HG03565 (cell line): ENCODE results near the gene SS18L1.
"Not testable (repeated sequence)": the region's sequence is repeated elsewhere in the genome, so short reads cannot be mapped to it uniquely, and the experiment has no call there.

Experiments
- ATAC-seq: cut with Tn5 transposase; IDR thresholded peaks from one replicate; pipeline ENCODE4 v1.9.1; 2021; ENCODE audit warnings: mild to moderate bottlenecking, moderate library complexity; ENCODE audit not compliant: unreplicated experiment

Gene SS18L1

GRCh38 chr20:62143081-62143956 is at the start of gene SS18L1, which contains the start of gene PSMA7:
Gene SS18L1, plus strand, starts transcription at chr20:62143769. Its CDS starts 52 bp downstream, at chr20:62143821.
Gene PSMA7, minus strand, starts transcription at chr20:62143394. Its CDS starts 91 bp downstream, at chr20:62143303.
- ATAC-seq, result peak; percentile 63

DNA sequence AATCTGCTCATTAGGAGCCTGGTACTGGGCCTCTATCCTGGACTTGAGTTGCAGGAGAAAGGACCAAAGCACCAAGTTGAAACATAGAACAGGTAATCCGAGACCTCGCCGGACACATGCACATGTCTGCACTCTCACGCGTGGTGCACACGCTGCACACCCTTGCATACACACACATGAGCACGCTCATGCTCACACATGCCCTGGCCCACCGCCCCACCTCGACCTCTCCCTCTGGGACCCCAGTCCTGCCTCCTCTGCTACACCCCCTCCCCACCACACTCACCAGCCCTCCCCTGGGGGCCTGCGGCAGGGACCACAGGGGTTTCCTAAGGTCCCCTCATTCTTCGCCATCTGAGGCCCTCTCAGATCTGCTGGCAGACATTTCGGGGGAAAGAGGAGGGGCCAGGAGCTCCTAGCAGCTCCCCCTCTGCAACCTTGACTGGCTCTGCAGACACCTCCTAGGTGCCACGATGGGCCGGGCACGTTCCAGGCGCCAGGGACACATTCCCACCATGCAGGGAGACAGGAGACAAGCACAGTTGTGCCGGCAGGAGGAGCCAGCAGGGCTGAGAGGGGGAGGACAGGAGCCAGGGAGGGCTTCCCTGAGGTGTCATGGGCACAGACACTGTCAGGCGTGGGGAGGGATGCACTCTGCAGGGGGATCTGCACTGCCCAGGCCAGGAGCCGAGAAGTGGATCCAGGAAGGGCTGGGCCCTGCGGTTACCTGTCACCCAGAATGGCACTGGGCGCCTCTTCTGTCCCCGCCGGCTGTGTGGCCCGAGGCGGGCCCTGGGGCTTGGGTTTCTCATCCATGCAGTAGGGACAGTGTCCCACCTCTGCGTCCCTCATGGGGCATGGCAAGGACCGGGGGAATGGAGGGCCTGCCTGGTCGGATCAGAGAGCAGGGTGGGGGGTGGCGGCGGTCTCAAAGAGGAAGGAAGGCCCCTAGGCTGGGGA is 46.9 kb upstream of the SS18L1 start:
- ATAC-seq, result no peak

- ATAC-seq, result no peak
Measured at GRCh38 chr20:62097881-62098407, 45.6 kb upstream of the SS18L1 start.

DNA sequence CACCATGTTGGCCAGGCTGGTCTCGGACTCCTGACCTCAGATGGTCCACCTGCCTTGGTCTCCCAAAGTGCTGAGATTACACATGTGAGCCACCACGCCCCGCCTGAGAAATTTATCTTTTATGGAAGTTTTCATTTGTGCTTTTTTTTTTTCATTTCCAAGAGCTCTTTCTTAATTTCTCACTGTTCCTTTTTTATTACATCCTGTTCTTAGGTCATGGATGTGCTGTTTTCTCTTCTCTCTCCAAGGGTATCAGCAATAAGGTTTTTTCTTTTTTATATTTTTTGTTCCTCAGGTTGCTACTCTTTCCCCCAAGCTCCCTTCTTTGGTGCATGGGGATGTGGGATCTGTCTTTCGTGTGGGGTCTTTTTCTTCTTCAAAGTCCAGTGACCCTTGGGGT is 42.5 kb upstream of the SS18L1 start:
- ATAC-seq, result no peak

- ATAC-seq, result no peak
Measured at GRCh38 chr20:62103508-62104233, 39.9 kb upstream of the SS18L1 start.

- no peak for ATAC-seq
Measured at GRCh38 chr20:62104234-62104789, 39.3 kb upstream of the SS18L1 start.

GRCh38 chr20:62104791-62105345 is 38.7 kb upstream of the SS18L1 start:
- ATAC-seq, result no peak

DNA sequence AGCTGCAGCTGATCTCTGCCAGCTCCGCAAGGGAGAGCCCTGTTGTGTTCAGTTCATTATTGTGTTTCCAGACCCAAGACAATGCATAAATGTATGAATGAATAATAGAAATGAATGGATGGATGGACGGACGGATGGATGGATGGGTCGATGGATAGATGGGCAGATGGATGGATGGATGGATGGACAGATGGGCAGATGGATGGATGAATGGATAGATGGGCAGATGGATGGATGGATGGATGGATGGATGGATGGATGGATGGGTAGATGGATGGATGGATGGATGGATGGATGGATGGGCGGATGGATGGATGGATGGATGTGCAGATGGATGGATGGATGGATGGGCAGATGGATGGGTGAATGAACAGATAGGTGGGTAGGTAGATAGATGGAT is 38.0 kb upstream of the SS18L1 start:
- no peak for ATAC-seq

DNA sequence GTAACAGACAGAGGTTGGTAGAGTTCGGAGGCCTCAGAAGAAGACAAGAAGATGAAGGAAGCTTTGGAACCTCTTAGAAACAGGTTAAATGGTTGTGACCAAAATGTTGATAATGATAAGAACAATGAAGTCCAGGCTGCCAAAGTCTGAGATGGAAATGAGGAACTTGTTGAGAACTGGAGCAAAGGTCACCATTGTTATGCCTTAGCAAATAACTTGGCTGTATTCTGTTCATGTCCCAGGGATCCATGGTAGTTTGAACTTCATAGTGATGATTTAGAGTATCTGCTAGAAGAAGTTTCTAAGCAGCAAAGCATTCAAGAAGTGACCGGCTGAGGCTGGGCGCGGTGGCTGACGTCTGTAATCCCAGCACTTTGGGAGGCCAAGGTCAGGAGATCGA is 32.4 kb upstream of the SS18L1 start:
- ATAC-seq, result no peak

DNA sequence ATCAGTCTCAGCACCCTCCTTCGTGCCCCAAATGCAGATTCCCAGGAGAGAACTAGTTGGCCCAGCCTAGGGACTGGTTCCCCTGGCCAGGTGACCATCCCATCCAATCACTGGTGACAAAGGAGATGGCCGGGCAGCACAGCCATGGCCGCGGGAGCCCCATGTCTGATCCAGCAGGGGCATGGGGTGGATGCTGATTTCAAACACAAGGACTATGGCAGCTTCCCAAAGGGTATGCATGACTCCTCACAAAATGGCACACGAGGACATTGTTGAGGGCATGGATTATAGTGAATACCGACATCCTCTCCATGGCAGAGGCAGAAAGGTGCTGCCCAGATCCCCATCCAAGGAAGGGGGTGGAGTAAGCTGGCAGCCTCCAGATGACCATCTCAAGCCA is 31.2 kb upstream of the SS18L1 start:
- ATAC-seq, result no peak

- ATAC-seq, result no peak
Measured at GRCh38 chr20:62114894-62115293, 28.7 kb upstream of the SS18L1 start.

DNA sequence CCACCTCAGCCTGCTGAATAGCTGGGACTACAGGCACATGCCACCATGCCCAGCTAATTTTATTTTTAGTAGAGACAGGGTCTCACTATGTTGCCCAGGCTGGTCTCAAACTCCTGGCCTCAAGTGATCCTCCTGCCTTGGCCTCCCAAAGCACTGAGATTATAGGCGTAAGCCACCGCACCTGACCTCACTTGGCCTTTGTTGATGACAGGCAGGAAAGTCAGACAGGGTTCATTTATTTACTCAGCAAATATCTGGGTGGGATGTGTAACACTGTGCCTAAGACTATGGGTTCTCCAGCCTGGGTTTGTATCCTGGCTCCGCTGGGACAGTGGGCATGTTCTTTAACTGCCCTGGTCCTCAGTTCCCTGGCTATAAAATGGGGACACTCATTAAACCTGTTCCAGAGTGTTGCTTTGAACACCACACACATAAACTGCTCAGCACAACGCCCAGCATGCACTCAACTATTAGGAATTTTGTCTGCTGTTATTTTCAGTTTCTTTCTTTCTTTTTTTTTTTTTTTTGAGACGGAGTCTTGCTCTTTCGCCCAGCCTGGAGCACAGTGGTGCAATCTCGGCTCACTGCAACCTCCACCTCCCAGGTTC is 27.7 kb upstream of the SS18L1 start:
- not testable (repeated sequence) for ATAC-seq

DNA sequence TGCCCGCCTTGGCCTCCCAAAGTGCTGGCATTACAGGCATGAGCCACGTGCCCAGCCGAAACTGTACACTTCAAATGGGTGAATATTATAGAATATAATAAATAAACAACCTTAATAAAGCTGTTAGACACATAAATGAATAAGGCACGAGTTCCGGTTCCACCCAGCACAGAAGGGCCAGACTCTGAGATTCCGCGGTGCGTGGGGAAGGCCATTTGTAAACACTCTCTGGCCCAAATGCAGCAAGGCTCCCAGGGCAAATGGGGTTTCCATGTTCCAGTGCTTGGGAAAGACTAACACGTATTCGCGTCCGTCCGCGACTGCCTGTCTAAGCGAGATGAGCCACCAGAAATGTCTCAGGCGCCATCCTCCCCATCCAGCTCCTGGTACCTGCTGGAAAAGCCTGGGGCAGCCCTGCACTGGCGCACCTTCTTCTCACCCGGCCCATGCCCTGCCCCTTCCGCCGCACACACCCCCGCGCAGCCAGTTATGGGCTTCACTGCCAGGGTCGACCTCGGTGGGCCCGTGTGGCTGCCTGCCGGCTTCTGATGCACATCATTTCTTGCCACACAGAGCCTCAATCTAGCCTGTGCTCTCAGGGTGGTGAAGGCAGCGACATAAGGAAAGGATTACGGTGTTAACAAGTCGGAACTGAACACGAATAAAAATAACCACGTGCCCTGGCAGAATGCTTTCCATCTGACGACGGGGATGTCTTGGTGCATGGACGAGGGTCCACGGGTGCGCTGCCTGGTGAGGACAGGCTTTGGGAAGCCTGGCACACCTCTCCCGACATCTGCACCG is 26.8 kb upstream of the SS18L1 start:
- ATAC-seq, result no peak

DNA sequence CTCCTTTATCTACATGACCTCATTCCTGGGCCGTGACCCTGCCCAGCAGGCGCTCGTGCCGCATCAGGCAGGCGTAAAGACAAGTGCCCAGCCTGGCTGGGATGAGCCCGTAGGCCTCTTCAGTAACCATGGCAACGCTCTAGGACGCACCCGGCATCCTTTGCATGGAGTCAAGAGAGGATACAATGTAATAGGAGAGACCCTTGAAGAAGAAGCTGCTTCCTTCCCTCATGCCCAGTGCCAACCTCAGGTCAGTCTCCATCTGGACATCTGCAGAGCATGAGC is 26.3 kb upstream of the SS18L1 start:
- ATAC-seq, result no peak

DNA sequence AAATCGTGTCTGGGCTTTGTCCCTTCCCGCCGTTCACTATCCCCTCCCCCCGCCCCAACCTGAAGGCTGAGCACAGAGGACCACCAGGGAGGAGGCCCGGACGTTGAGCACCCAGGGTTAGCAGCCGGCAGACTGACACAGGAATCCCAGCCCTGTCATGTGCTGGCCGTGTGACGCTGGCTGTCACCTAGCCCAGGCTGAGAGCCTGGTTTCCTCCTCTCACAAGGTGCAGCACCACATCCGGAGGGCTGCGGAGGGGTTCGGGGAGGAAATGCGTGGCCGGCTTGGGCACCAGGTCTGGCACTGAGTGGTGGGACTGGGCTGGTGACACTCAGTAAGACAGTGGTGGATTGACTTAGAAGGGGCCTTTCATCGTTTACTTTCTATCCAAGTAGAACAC is 25.9 kb upstream of the SS18L1 start:
- no peak for ATAC-seq

DNA sequence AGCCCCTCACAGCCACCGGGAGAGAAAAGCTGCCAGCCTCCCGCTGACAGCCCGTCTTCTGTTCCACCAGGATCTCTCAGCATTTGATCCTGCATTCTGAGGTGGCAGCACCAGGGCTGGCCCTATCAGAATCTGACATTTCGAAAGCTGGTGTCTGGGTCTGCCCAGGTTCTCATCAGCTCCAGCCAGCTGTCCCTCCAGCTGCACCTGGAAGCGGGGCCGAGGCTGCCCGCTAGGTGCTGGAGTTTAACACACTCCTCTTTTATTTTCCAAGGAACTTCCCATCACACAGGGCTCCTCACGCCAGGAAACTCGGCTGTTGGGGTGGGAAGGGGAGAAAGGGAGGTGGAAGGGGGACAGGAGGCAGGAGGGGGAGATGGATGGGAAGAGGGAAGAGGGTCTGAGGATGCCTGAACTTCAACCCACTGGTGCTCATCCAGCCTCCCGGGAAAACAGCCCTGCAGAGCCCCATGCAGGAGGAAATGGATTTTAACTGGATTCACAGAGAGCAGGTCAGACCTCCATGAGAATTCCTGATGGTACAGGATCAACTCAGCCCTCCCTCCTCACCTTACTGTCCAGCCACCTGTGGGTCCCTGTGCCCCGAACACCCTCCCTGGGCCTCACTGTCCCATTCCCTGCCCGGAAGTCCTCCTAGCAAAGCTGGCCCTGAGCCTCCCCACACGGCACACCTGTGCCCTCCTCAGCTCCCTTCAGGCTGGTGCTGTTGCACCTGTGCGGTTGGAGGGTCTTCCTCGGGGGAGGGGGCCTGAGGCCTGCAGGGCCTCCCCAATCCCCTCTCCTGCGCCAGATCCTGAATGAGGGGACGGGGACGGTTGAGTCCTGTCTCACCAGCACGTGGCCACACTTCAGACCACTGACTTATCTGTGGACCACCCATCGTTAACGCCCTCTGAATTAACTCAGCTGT is 25.2 kb upstream of the SS18L1 start:
- ATAC-seq, result no peak

DNA sequence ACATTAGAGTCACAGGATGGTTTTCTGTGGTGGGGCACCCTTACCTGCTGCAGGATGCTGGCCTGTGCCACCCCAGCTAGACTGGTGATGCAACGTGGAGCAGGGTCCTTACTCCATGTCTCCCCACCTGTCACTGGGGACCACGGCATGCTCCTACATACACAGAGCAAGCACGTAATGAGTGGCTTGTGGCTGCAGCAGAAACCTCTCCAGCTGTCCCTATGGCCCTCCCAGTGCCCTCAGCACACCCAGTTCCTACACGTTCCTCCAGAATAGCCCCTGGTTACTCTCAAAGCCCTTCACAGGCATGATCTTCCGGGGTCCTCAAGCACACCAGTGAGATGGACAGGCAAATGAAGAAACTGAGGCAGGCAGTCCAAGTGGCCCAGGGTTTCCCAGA is 24.5 kb upstream of the SS18L1 start:
- ATAC-seq, result no peak
